RWPE1 (cell line): ENCODE data around the gene GIMAP2.
"Not testable (repeated sequence)": the region's sequence is repeated elsewhere in the genome, so short reads cannot be mapped to it uniquely, and the experiment has no call there.

Experiments
- CTCF ChIA-PET: fragments of 350-600 bp; sonication (Branson Sonifier 250); formaldehyde crosslinking; extraction: SDS; loops from one replicate; lab custom pipeline; 2021; lab: Yijun Ruan, JAX
- POLR2A ChIA-PET: fragments of 400-600 bp; formaldehyde crosslinking; extraction: SDS; loops from one replicate; lab custom pipeline; 2020; ENCODE audit warnings: antibody characterized with exemption; ENCODE audit not compliant: low non-redundant PET; lab: Yijun Ruan, JAX
- DNase-seq: peaks from one replicate; pipeline ENCODE4 v3.0.0; 2012; ENCODE audit warnings: low spot score
- H3K27ac ChIP-seq: fragments of 450-650 bp; 2 replicates; pipeline ENCODE4 v1.5.1; 2017
- CTCF ChIP-seq: fragments of 450-650 bp; conservative IDR thresholded peaks from 2 replicates; pipeline ENCODE4 v1.5.1; 2017; ENCODE audit warnings: low read depth, mild to moderate bottlenecking

GIMAP2 gene

GRCh38 chr7:150654692-150655091 lies 30.8 kb upstream of the GIMAP2 start:
- H3K27ac ChIP-seq = no peak overlapping the region
- POLR2A ChIA-PET = no interaction called here
- DNase-seq = no peak
- CTCF ChIA-PET = no interaction called here
- no peak for TF ChIP-seq CTCF

- no peak overlapping the region for H3K27ac ChIP-seq
- ChIA-PET POLR2A (no interaction called here), CTCF (no interaction called here)
- no peak for TF ChIP-seq CTCF
- DNase-seq = no peak
Measured at GRCh38 chr7:150656047-150656446, 29.5 kb upstream of the GIMAP2 start.

- no peak for TF ChIP-seq CTCF
- no peak overlapping the region for H3K27ac ChIP-seq
- ChIA-PET CTCF (no interaction called here), POLR2A (no interaction called here)
- no peak for DNase-seq
Measured at GRCh38 chr7:150657526-150657925, 28.0 kb upstream of the GIMAP2 start.

GRCh38 chr7:150660939-150661613 lies 24.4 kb upstream of the GIMAP2 start:
- ChIA-PET POLR2A (no interaction called here), CTCF (no interaction called here)
- no peak overlapping the region for H3K27ac ChIP-seq
- DNase-seq = no peak
- TF ChIP-seq CTCF = no peak

- CTCF ChIA-PET, H3K27ac ChIP-seq, POLR2A ChIA-PET, DNase-seq: not testable (repeated sequence)
Measured at GRCh38 chr7:150662821-150663220, 22.7 kb upstream of the GIMAP2 start.

GRCh38 chr7:150663802-150664494 lies 21.6 kb upstream of the GIMAP2 start:
- no peak overlapping the region for H3K27ac ChIP-seq
- ChIA-PET POLR2A (no interaction called here), CTCF (no interaction called here)
- no peak for DNase-seq
- no peak for TF ChIP-seq CTCF

GRCh38 chr7:150665089-150665748 lies 20.3 kb upstream of the GIMAP2 start:
- no peak for DNase-seq
- no peak for TF ChIP-seq CTCF
- no peak overlapping the region for H3K27ac ChIP-seq
- POLR2A ChIA-PET = no interaction called here
- CTCF ChIA-PET = no interaction called here
